K562 (cell line): ENCODE data around the gene PGF. TPM values are rescaled to one million over a fixed set of nuclear protein-coding genes. Genes with fewer than 3 reads are reported as not detected.

Experiments
- ATAC-seq: fragments of 200-7000 bp; cut with Tn5 transposase; 3 replicates; pipeline ENCODE4 v1.9.1; 2020; ENCODE audit warnings: moderate library complexity
- BruUV-seq: library from RNA; stranded (reverse); fragments of 400-500 nt; replicated peaks from 2 replicates; lab custom pipeline; 2021; lab: Mats Ljungman, UMichigan
- CTCF ChIA-PET: fragments of 300-600 bp; formaldehyde crosslinking; extraction: SDS; loops from one replicate; lab custom pipeline; 2021; ENCODE audit warnings: low intra/inter-chr PET ratio; lab: Yijun Ruan, JAX
- POLR2A ChIA-PET: fragments of 300-600, 350-650 bp; sonication (Branson Sonifier 250); formaldehyde crosslinking; extraction: SDS; loops from one replicate; lab custom pipeline; 2021; ENCODE audit warnings: antibody characterized with exemption, inconsistent platforms; lab: Yijun Ruan, JAX
- DNase-seq, 4 experiments: peaks; one replicate each; pipeline versions ENCODE4 v3.0.0 to v3.0.0-alpha.2; 2011 to 2018; ENCODE audit warnings: low spot score in 3 of 4, mixed read lengths in 3 of 4; ENCODE audit errors: extremely low read depth in 1 of 4
- FAIRE-seq: peaks from 2 replicates; lab custom pipeline; 2011; peaks lifted over from hg19 to GRCh38; lab: Jason Lieb, UNC
- H2AFZ ChIP-seq: 2 replicates; pipeline ENCODE4 v1.6.0; 2011; ENCODE audit warnings: low read depth, low read length, control low read depth, inconsistent platforms
- H3K27ac ChIP-seq: fragments of 200-600 bp; 3 replicates; pipeline ENCODE4 v1.8.0; 2011; ENCODE audit warnings: low read depth, mild to moderate bottlenecking, control low read depth, inconsistent platforms, low read length, moderate library complexity, mixed read lengths; ENCODE audit errors: extremely low read depth
- H3K27me3 ChIP-seq, 2 experiments: fragments of 300-600 bp in 1 of 2; 2 replicates in 1 of 2; 3 replicates in 1 of 2; pipeline versions ENCODE4 v1.6.0 to v1.8.0; 2011; ENCODE audit warnings: inconsistent platforms in 2 of 2, low read length in 2 of 2, mild to moderate bottlenecking in 1 of 2, mixed read lengths in 1 of 2, moderate library complexity in 1 of 2; ENCODE audit not compliant: control insufficient read depth in 2 of 2, insufficient read depth in 2 of 2
- H3K36me3 ChIP-seq: fragments of 300-600 bp; 3 replicates; pipeline ENCODE4 v1.8.0; 2011; ENCODE audit warnings: mild to moderate bottlenecking, low read length, inconsistent platforms; ENCODE audit not compliant: control insufficient read depth, insufficient read depth
- H3K4me1 ChIP-seq, 2 experiments: fragments of 200-600 bp in 1 of 2; replicated peaks in 1 of 2; 2 replicates in 1 of 2; 3 replicates in 1 of 2; pipeline versions ENCODE4 v1.5.1 to v1.8.0; 2011; ENCODE audit warnings: inconsistent platforms in 2 of 2, low read length in 2 of 2, mild to moderate bottlenecking in 1 of 2, mixed read lengths in 1 of 2, moderate library complexity in 1 of 2; ENCODE audit not compliant: control insufficient read depth in 2 of 2, insufficient read depth in 2 of 2
- H3K4me2 ChIP-seq: 2 replicates; pipeline ENCODE4 v1.6.1; 2011; ENCODE audit warnings: low read length, control low read depth, inconsistent platforms, mixed read lengths; ENCODE audit not compliant: insufficient read depth
- H3K4me3 ChIP-seq: fragments of 200-600 bp; sonication (generic), shearing (Covaris generic); 2 replicates; pipeline ENCODE4 v1.5.1; 2016; ENCODE audit warnings: control low read depth, inconsistent platforms
- H3K79me2 ChIP-seq: fragments of 200-600 bp; 3 replicates; pipeline ENCODE4 v1.8.0; 2011; ENCODE audit warnings: low read length, inconsistent platforms; ENCODE audit not compliant: control insufficient read depth, insufficient read depth
- H3K9ac ChIP-seq, 2 experiments: 2 replicates each; pipeline versions ENCODE4 v1.6.0 to v1.6.1; 2011; ENCODE audit warnings: low read depth in 2 of 2, low read length in 2 of 2, control low read depth in 1 of 2, inconsistent platforms in 1 of 2, mild to moderate bottlenecking in 1 of 2, mixed read lengths in 1 of 2; ENCODE audit not compliant: insufficient read depth in 1 of 2
- H3K9me1 ChIP-seq: one replicate; pipeline ENCODE4 v1.6.0; 2011; ENCODE audit warnings: inconsistent platforms, mild to moderate bottlenecking, low read length, moderate library complexity; ENCODE audit not compliant: control insufficient read depth, insufficient read depth
- H3K9me3 ChIP-seq: replicated peaks from 2 replicates; pipeline ENCODE4 v1.5.1; 2011; ENCODE audit warnings: low read depth, low read length, inconsistent platforms; ENCODE audit not compliant: control insufficient read depth, insufficient read depth
- H4K20me1 ChIP-seq: replicated peaks from 2 replicates; pipeline ENCODE4 v1.6.1; 2011; ENCODE audit warnings: low read length, inconsistent platforms, mixed read lengths; ENCODE audit not compliant: control insufficient read depth, insufficient read depth
- ATF2 ChIP-seq: sonication (generic); formaldehyde crosslinking; IDR thresholded peaks from 2 replicates; pipeline ENCODE4 v1.8.1; 2022; ENCODE audit warnings: missing genetic modification reagents
- CBX1 ChIP-seq: sonication (generic); IDR thresholded peaks from 2 replicates; pipeline ENCODE4 v1.6.1; 2016; ENCODE audit warnings: antibody characterized with exemption, low read depth, mild to moderate bottlenecking
- CBX5 ChIP-seq: IDR thresholded peaks from 2 replicates; pipeline ENCODE4 v1.6.1; 2014; ENCODE audit warnings: low read depth, borderline replicate concordance
- DLX4 ChIP-seq: fragments of 250-450 bp; sonication (Bioruptor Pico); IDR thresholded peaks from 2 replicates; pipeline ENCODE4 v1.6.1; 2021; ENCODE audit warnings: mild to moderate bottlenecking
- HDGF ChIP-seq: fragments of 450-650 bp; IDR thresholded peaks from 2 replicates; pipeline ENCODE4 v1.6.1; 2016
- HMGXB4 ChIP-seq: sonication (generic); formaldehyde crosslinking; IDR thresholded peaks from 2 replicates; pipeline ENCODE4 v1.8.1; 2023; ENCODE audit warnings: mild to moderate bottlenecking, missing genetic modification reagents
- HNRNPK ChIP-seq: fragments of 200-400 bp; formaldehyde crosslinking; IDR thresholded peaks from one replicate; pipeline ENCODE4 v1.6.1; 2018; ENCODE audit warnings: mild to moderate bottlenecking, low read depth, low read length; ENCODE audit not compliant: poor library complexity, severe bottlenecking
- NELFE ChIP-seq: IDR thresholded peaks from 2 replicates; pipeline ENCODE4 v1.6.1; 2011; ENCODE audit warnings: mild to moderate bottlenecking; ENCODE audit not compliant: insufficient read depth, insufficient read length
- PHB ChIP-seq: fragments of 250-450 bp; sonication (Bioruptor Pico); IDR thresholded peaks from 2 replicates; pipeline ENCODE4 v1.5.0; 2021
- RAD51 ChIP-seq: fragments of 450-650 bp; IDR thresholded peaks from 2 replicates; pipeline ENCODE4 v1.7.1; 2016; ENCODE audit warnings: low read depth, mild to moderate bottlenecking, borderline replicate concordance
- RFX1 ChIP-seq: fragments of 450-650 bp; IDR thresholded peaks from 2 replicates; pipeline ENCODE4 v1.6.1; 2016; ENCODE audit warnings: mild to moderate bottlenecking, moderate library complexity
- THAP12 ChIP-seq: fragments of 250-450 bp; sonication (Bioruptor Pico); IDR thresholded peaks from 2 replicates; pipeline ENCODE4 v1.9.0; 2021; ENCODE audit warnings: mild to moderate bottlenecking, inconsistent platforms
- ZNF695 ChIP-seq: fragments of 450-650 bp; formaldehyde crosslinking; IDR thresholded peaks from 2 replicates; pipeline ENCODE4 v1.4.0; 2020; ENCODE audit warnings: mild to moderate bottlenecking, moderate library complexity
- WGBS: fragments of 100-300 bp; shearing (Covaris generic); methylation state at CpG from one replicate; pipeline ENCODE4 v1.1.6; 2016; ENCODE audit warnings: low coverage, mixed read lengths; ENCODE audit not compliant: insufficient coverage; ENCODE audit errors: missing lambda C conversion rate; 5-methylcytosine and 5-hydroxymethylcytosine counted together
- in situ Hi-C: fragments of 300-500 bp; cut with MboI; formaldehyde crosslinking; loops from 4 replicates; pipeline ENCODE4 v1.15.0; 2018; ENCODE audit warnings: inconsistent platforms, mixed read lengths
- intact Hi-C: fragments of 100-400 bp; cut with micrococcal nuclease; formaldehyde crosslinking; loops from 2 replicates; pipeline ENCODE4 v1.14.2; 2022
- polyA plus RNA-seq, 8 experiments: library from polyadenylated mRNA; depleted of rRNA in 4 of 8; stranded (reverse) in 5 of 8; unstranded in 3 of 8; fragments of >200 nt; fragmentation: Nextera tagmentation in 2 of 8; fragmentation: Illumina TruSeq in 1 of 8; extraction: Ambion mirVana in 2 of 8; extraction: Trizol in 1 of 8; gene quantifications; 2 replicates each; pipeline versions ENCODE4 v1.2.1 to v1.2.3, GENCODE V29; 2011 to 2014; ENCODE audit warnings: inconsistent platforms in 1 of 8, missing spikeins in 1 of 8
- total RNA-seq, 7 experiments: library from RNA; depleted of rRNA in 6 of 7; stranded (reverse); fragments of >200 nt in 6 of 7; fragmentation: Illumina TruSeq in 2 of 7; extraction: Trizol in 2 of 7; gene quantifications; 2 replicates each; pipeline versions ENCODE4 v1.2.1 to v1.2.3, GENCODE V29; 2011 to 2021; ENCODE audit warnings: low replicate concordance in 1 of 7
- TF ChIP-seq, protein P1 (sequence below): fragments of 250-450 bp; sonication (Bioruptor Pico); IDR thresholded peaks from 2 replicates; pipeline ENCODE4 v1.5.0; 2021

Gene PGF
- total and polyA plus RNA-seq, 9 of the 15 experiments (the other 6 are each of a cell fraction or from before 2014, with no cell fraction given) = 0.04 to 0.44 (median 0.18) TPM

DNA sequence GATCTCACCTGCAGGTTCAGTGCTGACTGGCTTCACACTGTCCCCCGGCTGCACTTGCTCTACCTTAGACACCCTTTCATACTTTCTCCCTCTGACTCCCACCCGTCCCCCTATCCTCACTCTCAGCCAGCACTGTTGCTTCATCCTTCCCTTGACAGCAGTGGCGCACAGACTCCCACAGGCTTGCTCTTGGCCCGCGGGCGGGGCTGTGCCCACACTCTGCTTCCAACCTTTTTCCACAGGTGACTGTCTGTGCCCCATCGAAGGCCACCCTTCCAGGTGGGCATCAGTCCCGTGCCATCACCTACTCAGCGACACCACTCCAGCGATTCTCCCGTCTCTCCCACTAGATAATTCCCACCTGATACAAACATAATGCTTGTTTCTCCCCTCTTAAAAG is 31.3 kb downstream of the PGF start (continued):
- TF ChIP-seq HMGXB4 (CRISPR knock-in tag) (no peak), HNRNPK (no peak), ZNF695 (CRISPR knock-in tag) (no peak), CBX5 (no peak), RFX1 (no peak)

DNA sequence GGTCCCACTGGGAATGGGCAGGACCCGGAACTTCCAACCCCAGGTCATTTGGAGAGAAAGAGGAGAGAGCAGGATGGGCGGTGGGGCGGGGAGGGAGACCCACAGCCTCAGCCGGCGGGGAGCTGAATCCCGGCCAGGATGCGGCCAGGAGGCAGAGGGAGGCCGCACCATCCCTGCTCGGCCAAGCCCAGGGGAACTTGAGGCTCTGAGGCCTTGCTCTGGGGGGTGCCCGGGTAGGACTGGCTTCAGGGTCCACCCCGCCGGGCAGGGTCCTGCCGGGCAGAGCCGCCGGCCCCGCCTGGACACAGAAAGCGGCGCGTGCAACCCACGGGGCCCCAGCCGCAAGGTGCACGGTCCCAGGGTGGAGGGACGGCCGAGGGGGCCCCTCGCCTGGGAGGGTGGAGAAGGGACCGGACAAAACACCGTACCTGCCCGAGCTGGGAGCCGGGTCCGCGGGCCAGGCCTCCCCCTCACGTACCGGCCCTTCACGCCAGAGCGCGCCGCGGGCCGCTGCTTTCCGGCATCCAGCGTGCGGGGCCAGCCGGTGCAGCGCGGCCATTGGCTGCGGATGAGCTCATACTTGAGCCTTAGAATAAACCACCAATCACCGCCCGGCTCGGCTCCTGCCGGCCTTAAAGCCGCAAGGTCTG is 32.5 kb downstream of the PGF start, which contains the start of gene RPS6KL1:
TSS of gene RPS6KL1 (minus strand) at position 509 of the 650 bp plus-strand sequence. CDS start 1,719 bp downstream, outside the sequence.
- H3K9me1 ChIP-seq = no peaks in the 10 kb centered on the region
- 1% methylated on average over 14 of the region's 51 CpGs for WGBS
- peak within 1 kb of the TSS; percentile 66 for H3K27ac ChIP-seq
- intact Hi-C loops (no loop called here), in situ Hi-C loops (no loop called here)
- DNase-seq (peak; percentile 89 to 98 (median 97)), ATAC-seq (peak; percentile 99), FAIRE-seq (peak; percentile 88)
- H3K79me2 ChIP-seq = no peaks in the 10 kb centered on the region; the same call in 2 of the 3 replicates
- H3K9ac ChIP-seq = peak within 1 kb of the TSS; percentile 80 to 96
- no peaks in the 10 kb centered on the region for H4K20me1 ChIP-seq
- no peaks in the 10 kb centered on the region for H3K36me3 ChIP-seq
- H3K27me3 ChIP-seq = no peaks in the 10 kb centered on the region
- no peaks in the 10 kb centered on the region for H3K9me3 ChIP-seq
- ChIA-PET CTCF (interaction anchor here (0.6 kb wide), 1 partner anchor 17 kb away, joined by 3 read pairs; no protein-coding TSS in a partner anchor), POLR2A (interaction anchor here (0.6 to 1.5 kb wide), 9 partner anchors 9 to 256 kb away, joined by 3 to 11 read pairs (median 3); no protein-coding TSS in a partner anchor)
- BruUV-seq = no TSS peak
- peak within 1 kb of the TSS; percentile 92 for H2AFZ ChIP-seq
- peaks cover 13 to 35% of the 10 kb centered on the region in 2 experiments; a peak in 4 of 5 replicates for H3K4me1 ChIP-seq
- peak within 1 kb of the TSS; percentile 78 for H3K4me3 ChIP-seq
- peak within 1 kb of the TSS; percentile 76 for H3K4me2 ChIP-seq
- TF ChIP-seq, protein P1, sequence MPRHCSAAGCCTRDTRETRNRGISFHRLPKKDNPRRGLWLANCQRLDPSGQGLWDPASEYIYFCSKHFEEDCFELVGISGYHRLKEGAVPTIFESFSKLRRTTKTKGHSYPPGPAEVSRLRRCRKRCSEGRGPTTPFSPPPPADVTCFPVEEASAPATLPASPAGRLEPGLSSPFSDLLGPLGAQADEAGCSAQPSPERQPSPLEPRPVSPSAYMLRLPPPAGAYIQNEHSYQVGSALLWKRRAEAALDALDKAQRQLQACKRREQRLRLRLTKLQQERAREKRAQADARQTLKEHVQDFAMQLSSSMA = no peak
- no peak for TF ChIP-seq PHB (CRISPR knock-in tag)
- TF ChIP-seq CBX1 = no peak
- no peak for TF ChIP-seq DLX4 (CRISPR knock-in tag)
- TF ChIP-seq HDGF = no peak
- no peak for TF ChIP-seq THAP12 (CRISPR knock-in tag)
- no peak for TF ChIP-seq RAD51
- TF ChIP-seq NELFE = no peak
- peak; percentile 33; the same call in 1 of the 2 replicates for TF ChIP-seq ATF2 (CRISPR knock-in tag)
